ENCODE measurements around the gene RFTN1.

The RFTN1 gene

GRCh38 chr3:16513141-16514020, at the start of gene RFTN1:
Gene RFTN1, minus strand, starts transcription at chr3:16513699. Its CDS starts 19,830 bp downstream, at chr3:16493869.
- no peak for DNase-seq (ENCODE audit: low spot score)

GRCh38 chr3:16559653-16560365, 46.3 kb upstream of the RFTN1 start:
- no peak for DNase-seq (ENCODE audit: low spot score)

GRCh38 chr3:16554126-16554525, 40.6 kb upstream of the RFTN1 start:
- no peak for DNase-seq (ENCODE audit: low spot score)

GRCh38 chr3:16552757-16553156, 39.3 kb upstream of the RFTN1 start:
- DNase-seq (ENCODE audit: low spot score), result no peak

- DNase-seq (ENCODE audit: low spot score), result no peak
These were observed 38.0 kb upstream of the RFTN1 start for GRCh38 chr3:16551342-16551976.

- DNase-seq (ENCODE audit: low spot score), result peak; percentile 72
These were observed 37.3 kb upstream of the RFTN1 start for GRCh38 chr3:16550676-16551341.

- no peak for DNase-seq (ENCODE audit: low spot score)
These were observed 36.8 kb upstream of the RFTN1 start for GRCh38 chr3:16550305-16550675.

- no peak for DNase-seq (ENCODE audit: low spot score)
These were observed 35.2 kb upstream of the RFTN1 start for GRCh38 chr3:16548721-16549120.

GRCh38 chr3:16547561-16548357, 34.3 kb upstream of the RFTN1 start:
- no peak for DNase-seq (ENCODE audit: low spot score)

GRCh38 chr3:16546186-16547010, 32.9 kb upstream of the RFTN1 start:
- DNase-seq (ENCODE audit: low spot score), result no peak

GRCh38 chr3:16545413-16546185, 32.1 kb upstream of the RFTN1 start:
- no peak for DNase-seq (ENCODE audit: low spot score)

- DNase-seq (ENCODE audit: low spot score), result no peak
These were observed 29.9 kb upstream of the RFTN1 start for GRCh38 chr3:16543242-16543864.

GRCh38 chr3:16538507-16538906, 25.0 kb upstream of the RFTN1 start:
- no peak for DNase-seq (ENCODE audit: low spot score)

- DNase-seq (ENCODE audit: low spot score), result no peak
These were observed 23.5 kb upstream of the RFTN1 start for GRCh38 chr3:16536996-16537395.

- no peak for DNase-seq (ENCODE audit: low spot score)
These were observed 22.8 kb upstream of the RFTN1 start for GRCh38 chr3:16536344-16536663.

- DNase-seq (ENCODE audit: low spot score), result no peak
These were observed 21.3 kb upstream of the RFTN1 start for GRCh38 chr3:16534640-16535262.

GRCh38 chr3:16533928-16534574, 20.6 kb upstream of the RFTN1 start:
- no peak for DNase-seq (ENCODE audit: low spot score)

GRCh38 chr3:16529264-16529663, 15.8 kb upstream of the RFTN1 start:
- DNase-seq (ENCODE audit: low spot score), result no peak
